ENCODE results near the gene RASAL2.
"Not testable (repeated sequence)": the region's sequence is repeated elsewhere in the genome, so short reads cannot be mapped to it uniquely, and the experiment has no call there.

Gene RASAL2

GRCh38 chr1:178151831-178152230 lies 57.9 kb downstream of the RASAL2 start:
- in situ Hi-C loops (cut with MboI; ENCODE audit: low sequenced_read_pairs): no loop called here

GRCh38 chr1:178155481-178156255 lies 61.8 kb downstream of the RASAL2 start:
- in situ Hi-C loops (cut with MboI; ENCODE audit: low sequenced_read_pairs): no loop called here

GRCh38 chr1:178160736-178161475 lies 67.0 kb downstream of the RASAL2 start:
- in situ Hi-C loops (cut with MboI; ENCODE audit: low sequenced_read_pairs): no loop called here

- in situ Hi-C loops (cut with MboI; ENCODE audit: low sequenced_read_pairs): no loop called here
Measured at GRCh38 chr1:178161516-178161915, 67.6 kb downstream of the RASAL2 start.

GRCh38 chr1:178165196-178165595 lies 71.3 kb downstream of the RASAL2 start:
- in situ Hi-C loops (cut with MboI; ENCODE audit: low sequenced_read_pairs): no loop called here

- in situ Hi-C loops (cut with MboI; ENCODE audit: low sequenced_read_pairs): no loop called here
Measured at GRCh38 chr1:178166429-178167024, 72.6 kb downstream of the RASAL2 start.

DNA sequence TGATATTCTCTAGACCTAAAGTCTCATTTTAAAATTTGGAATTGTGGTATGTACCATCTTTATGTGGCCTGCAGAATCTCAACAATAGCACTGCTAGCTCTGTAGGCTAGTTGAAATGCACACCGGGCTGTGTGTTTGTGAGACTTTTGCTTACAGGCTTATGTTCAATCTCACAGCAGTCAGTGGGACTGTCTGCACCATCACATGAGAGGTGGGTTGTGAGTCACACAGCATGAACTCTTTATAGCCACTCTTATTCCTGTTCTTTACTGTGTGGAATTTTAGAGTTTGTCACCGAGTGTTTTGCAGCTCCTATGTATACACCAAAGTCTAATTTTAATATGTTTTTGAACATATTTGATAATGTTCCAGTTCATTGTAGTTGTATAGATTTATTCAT lies 74.6 kb downstream of the RASAL2 start:
- in situ Hi-C loops (cut with MboI; ENCODE audit: low sequenced_read_pairs): no loop called here

DNA sequence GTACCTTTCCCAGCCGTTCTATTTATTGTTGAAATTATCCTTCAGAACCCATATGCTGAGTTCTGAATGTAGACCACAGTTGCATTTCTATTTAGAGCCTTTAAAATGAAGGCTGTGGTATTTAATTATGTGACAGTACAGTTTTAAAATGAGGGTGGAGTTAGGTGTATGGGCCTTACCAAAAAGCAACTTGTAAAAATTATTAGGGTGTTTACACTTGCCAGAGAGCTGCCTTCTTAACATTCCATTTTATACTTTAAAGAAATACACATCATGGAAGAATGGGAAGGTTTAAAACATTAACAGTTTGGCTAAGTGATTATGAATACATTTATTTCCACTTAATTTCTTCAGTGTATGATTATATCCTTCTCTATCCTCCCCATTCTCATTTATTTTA lies 75.7 kb downstream of the RASAL2 start:
- in situ Hi-C loops (cut with MboI; ENCODE audit: low sequenced_read_pairs): no loop called here

DNA sequence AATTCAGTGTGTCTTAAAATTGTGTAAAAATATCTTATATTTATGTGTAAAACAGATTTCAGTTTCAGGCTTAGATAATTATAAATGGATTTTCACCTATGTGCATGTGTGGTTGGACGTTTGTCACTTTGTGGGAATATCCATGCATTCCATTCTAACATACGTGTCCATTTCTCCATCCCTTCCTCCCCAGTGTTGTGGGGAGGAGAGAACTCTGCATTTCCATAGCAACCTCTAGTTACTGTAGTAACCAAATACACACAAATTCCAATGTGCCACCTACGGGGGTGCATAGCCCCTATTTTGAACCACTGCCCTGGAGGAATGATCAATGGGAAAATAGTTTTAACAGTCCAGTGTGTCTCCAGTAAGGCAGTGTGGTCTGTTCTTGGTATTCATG lies 79.0 kb downstream of the RASAL2 start:
- in situ Hi-C loops (cut with MboI; ENCODE audit: low sequenced_read_pairs): no loop called here

DNA sequence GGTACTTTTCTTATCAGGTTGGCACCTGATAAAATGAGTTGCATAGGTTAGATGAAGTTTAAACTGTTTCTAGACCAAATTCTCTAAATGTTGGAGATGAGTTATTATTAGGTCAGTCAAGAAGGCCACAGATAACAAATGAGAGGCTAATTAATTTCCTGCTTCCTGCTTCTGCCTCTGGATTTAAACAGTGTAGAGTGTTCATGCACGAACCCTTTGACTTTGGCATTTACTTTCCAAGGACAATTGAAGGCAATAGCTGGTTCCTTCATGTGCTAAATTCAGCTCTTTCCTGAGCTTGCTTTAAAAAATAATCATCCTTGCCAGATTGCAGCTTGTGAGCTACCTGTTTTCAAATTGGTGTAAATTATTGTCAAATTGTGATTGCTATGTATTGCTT lies 80.6 kb downstream of the RASAL2 start:
- in situ Hi-C loops (cut with MboI; ENCODE audit: low sequenced_read_pairs): no loop called here

DNA sequence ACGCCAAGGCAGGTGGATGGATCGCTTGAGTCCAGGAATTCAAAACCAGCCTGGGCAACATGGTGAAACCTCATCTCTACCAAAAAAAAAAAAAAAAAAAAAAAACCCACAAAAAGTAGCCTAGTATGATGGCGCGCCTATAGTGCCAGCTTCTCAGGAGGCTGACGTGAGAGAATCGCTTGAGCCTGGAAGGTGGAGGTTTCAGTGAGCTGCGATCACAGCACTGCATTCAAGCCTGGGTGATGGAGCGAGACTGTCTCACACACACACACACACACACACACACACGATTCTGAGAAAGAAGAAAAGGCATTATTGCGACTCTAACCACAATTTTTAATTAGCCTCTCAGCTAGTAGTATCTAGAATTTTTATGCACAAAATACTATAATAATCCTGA lies 86.5 kb downstream of the RASAL2 start:
- in situ Hi-C loops (cut with MboI; ENCODE audit: low sequenced_read_pairs): loop anchor here (10.0 kb wide), 1 partner anchor 126 kb away; no protein-coding TSS in a partner anchor

DNA sequence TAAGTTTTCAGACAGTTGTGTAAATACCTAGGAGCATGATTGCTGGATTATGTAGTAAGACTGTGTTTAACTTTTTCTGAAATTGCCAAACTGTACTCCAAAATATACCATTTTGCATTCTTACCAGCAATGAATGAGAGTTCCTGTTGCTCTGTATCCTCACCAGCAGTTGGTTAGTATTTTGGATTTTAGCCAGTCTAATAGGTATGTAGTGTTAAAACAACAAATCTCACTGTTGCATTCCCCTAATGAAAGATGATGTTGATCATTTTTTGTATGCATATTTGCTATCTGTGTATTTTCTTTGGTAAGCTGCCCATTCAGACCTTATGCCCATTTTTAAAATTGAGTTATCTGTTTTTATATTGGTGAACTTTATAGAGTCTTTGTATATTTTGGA lies 89.9 kb downstream of the RASAL2 start:
- in situ Hi-C loops (cut with MboI; ENCODE audit: low sequenced_read_pairs): loop anchor here (10.0 kb wide), 1 partner anchor 129 kb away; no protein-coding TSS in a partner anchor

- in situ Hi-C loops (cut with MboI; ENCODE audit: low sequenced_read_pairs): loop anchor here (10.0 kb wide), 1 partner anchor 134 kb away; no protein-coding TSS in a partner anchor
Measured at GRCh38 chr1:178188306-178188705, 94.4 kb downstream of the RASAL2 start.

GRCh38 chr1:178189814-178190213 lies 95.9 kb downstream of the RASAL2 start:
- in situ Hi-C loops (cut with MboI; ENCODE audit: low sequenced_read_pairs): loop anchor here (10.0 kb wide), 1 partner anchor 135 kb away; no protein-coding TSS in a partner anchor

GRCh38 chr1:178190881-178191280 lies 97.0 kb downstream of the RASAL2 start:
- in situ Hi-C loops (cut with MboI; ENCODE audit: low sequenced_read_pairs): no loop called here

- in situ Hi-C loops (cut with MboI; ENCODE audit: low sequenced_read_pairs): no loop called here
Measured at GRCh38 chr1:178192686-178193085, 98.8 kb downstream of the RASAL2 start.

GRCh38 chr1:178196631-178197030 lies 102.7 kb downstream of the RASAL2 start:
- in situ Hi-C loops (cut with MboI; ENCODE audit: low sequenced_read_pairs): no loop called here

GRCh38 chr1:178202095-178202494 lies 108.2 kb downstream of the RASAL2 start:
- in situ Hi-C loops (cut with MboI; ENCODE audit: low sequenced_read_pairs): not testable (repeated sequence)

DNA sequence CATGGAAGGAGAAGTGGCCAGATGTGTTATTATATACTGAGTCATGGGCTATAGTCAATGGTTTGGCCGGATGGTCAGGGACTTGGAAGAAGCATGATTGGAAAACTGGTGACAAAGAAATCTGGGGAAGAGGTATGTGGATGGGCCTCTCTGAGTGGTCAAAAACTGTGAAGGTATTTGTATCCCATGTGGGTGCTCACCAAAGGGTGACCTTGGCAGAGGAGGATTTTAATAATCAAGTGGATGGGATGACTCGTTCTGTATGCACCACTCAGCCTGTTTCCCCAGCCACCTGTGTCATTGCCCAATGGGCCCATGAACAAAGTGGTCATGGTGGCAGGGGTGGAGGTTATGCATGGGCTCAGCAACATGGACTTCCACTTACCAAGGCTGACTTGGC lies 108.6 kb downstream of the RASAL2 start:
- in situ Hi-C loops (cut with MboI; ENCODE audit: low sequenced_read_pairs): not testable (repeated sequence)

DNA sequence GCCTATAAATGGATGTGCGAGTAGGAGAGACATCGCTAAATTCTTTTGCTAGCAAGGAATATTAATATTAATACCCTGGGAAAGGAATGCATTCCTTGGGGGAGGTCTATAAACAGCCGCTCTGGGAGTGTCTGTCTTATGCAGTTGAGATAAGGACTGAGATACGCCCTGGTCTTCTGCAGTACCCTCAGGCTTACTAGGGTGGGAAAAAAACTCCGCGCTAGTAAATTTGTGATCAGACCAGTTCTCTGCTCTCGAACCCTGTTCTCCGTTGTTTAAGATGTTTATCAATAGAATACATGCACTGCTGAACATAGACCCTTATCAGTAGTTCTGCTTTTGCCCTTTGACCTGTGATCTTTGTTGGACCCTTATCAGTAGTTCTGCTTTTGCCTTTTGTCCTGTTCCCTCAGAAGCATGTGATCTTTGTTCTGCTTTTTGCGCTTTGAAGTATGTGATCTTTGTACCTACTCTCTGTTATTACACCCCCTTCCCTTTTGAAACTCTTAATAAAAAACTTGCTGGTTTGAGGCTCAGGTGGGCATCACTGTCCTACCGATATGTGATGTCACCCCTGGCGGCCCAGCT lies 114.5 kb downstream of the RASAL2 start:
- in situ Hi-C loops (cut with MboI; ENCODE audit: low sequenced_read_pairs): not testable (repeated sequence)

- in situ Hi-C loops (cut with MboI; ENCODE audit: low sequenced_read_pairs): no loop called here
Measured at GRCh38 chr1:178209935-178210334, 116.0 kb downstream of the RASAL2 start.

Measured in HL-60/S4 (cell line).